ENCODE results near the gene CH25H. TPM values are rescaled to one million over a fixed set of nuclear protein-coding genes. Genes with fewer than 3 reads are reported as not detected.

CH25H gene
- total and polyA plus RNA-seq, 7 donors: 0.60 to 6.7 (median 2.1) TPM; not detected in 2

GRCh38 chr10:89228962-89229361, 21.8 kb upstream of the CH25H start:
- Histone ChIP-seq H3K4me3 (no peak overlapping the region), H3K27me3 (no peaks in the 10 kb centered on the region), H3K9me3 (no peaks in the 10 kb centered on the region), H3K4me1 (no peaks in the 10 kb centered on the region), H3K36me3 (peaks cover 0 to 27% (median 5%) of the 10 kb centered on the region in 4 donors), H3K27ac (no peak overlapping the region)
- TF ChIP-seq CTCF (IDR thresholded peaks at IDR 0.05) (no peak), POLR2A (IDR thresholded peaks at IDR 0.05) (no peak), POLR2AphosphoS5 (IDR thresholded peaks at IDR 0.05) (no peak), EP300 (IDR thresholded peaks at IDR 0.05) (no peak)
- DNase-seq: no peak
- intact Hi-C loops (cut with DNase I): no loop called here

- no peak overlapping the region for H3K27ac ChIP-seq
- 96 to 97% methylated on average over 3 of the region's 3 CpGs for WGBS, 2 donors
Observed at GRCh38 chr10:89228146-89228545, 21.0 kb upstream of the CH25H start.

GRCh38 chr10:89226891-89227290, 19.8 kb upstream of the CH25H start:
- Histone ChIP-seq H3K27me3 (no peaks in the 10 kb centered on the region), H3K36me3 (peaks cover 0 to 22% (median 5%) of the 10 kb centered on the region in 4 donors), H3K4me1 (no peaks in the 10 kb centered on the region), H3K27ac (no peak overlapping the region), H3K4me3 (no peak overlapping the region), H3K9me3 (no peaks in the 10 kb centered on the region)
- TF ChIP-seq EP300 (IDR thresholded peaks at IDR 0.05) (no peak), POLR2AphosphoS5 (IDR thresholded peaks at IDR 0.05) (no peak), POLR2A (IDR thresholded peaks at IDR 0.05) (no peak), CTCF (IDR thresholded peaks at IDR 0.05) (no peak)
- 94 to 98% methylated on average over 1 of the region's 1 CpG for WGBS, 2 donors
- DNase-seq: no peak
- intact Hi-C loops (cut with DNase I): no loop called here

More at GRCh38 chr10:89228146-89228545, 21.0 kb upstream of the CH25H start:
- peaks cover 0 to 27% (median 5%) of the 10 kb centered on the region in 4 donors for H3K36me3 ChIP-seq
- no peaks in the 10 kb centered on the region for H3K4me1 ChIP-seq
- intact Hi-C loops (cut with DNase I): no loop called here
- DNase-seq: no peak
- no peak for TF ChIP-seq POLR2A (IDR thresholded peaks at IDR 0.05)
- TF ChIP-seq EP300 (IDR thresholded peaks at IDR 0.05): no peak
- TF ChIP-seq CTCF (IDR thresholded peaks at IDR 0.05): no peak
- TF ChIP-seq POLR2AphosphoS5 (IDR thresholded peaks at IDR 0.05): no peak
- H3K9me3 ChIP-seq: no peaks in the 10 kb centered on the region
- no peak overlapping the region for H3K4me3 ChIP-seq
- no peaks in the 10 kb centered on the region for H3K27me3 ChIP-seq

GRCh38 chr10:89224739-89225443, 17.8 kb upstream of the CH25H start:
- intact Hi-C loops (cut with DNase I): no loop called here
- H3K9me3 ChIP-seq: no peaks in the 10 kb centered on the region
- no peak for TF ChIP-seq POLR2A (IDR thresholded peaks at IDR 0.05)
- TF ChIP-seq EP300 (IDR thresholded peaks at IDR 0.05): no peak
- peak in 1 of 4 donors; percentile 11 for TF ChIP-seq POLR2AphosphoS5 (IDR thresholded peaks at IDR 0.05)
- peak in 2 of 4 experiments; percentile 8 to 15 for TF ChIP-seq CTCF (IDR thresholded peaks at IDR 0.05)
- H3K27me3 ChIP-seq: no peaks in the 10 kb centered on the region
- H3K4me1 ChIP-seq: no peaks in the 10 kb centered on the region
- peak overlapping the region in 2 of 4 donors; percentile 24 to 39 for H3K27ac ChIP-seq
- peaks cover 0 to 17% (median 5%) of the 10 kb centered on the region in 4 donors for H3K36me3 ChIP-seq
- no peak for DNase-seq
- no peak overlapping the region for H3K4me3 ChIP-seq
- 65 to 83% methylated on average over 18 of the region's 18 CpGs for WGBS, 2 donors
